ENCODE results near the gene FCMR.
"Not testable (repeated sequence)": the region's sequence is repeated elsewhere in the genome, so short reads cannot be mapped to it uniquely, and the experiment has no call there.

FCMR gene

GRCh38 chr1:206860165-206860564 lies 61.6 kb downstream of the FCMR start:
- no peak for DNase-seq (ENCODE audit: extremely low read depth, low read depth)
- no peak for TF ChIP-seq CTCF (IDR thresholded peaks at IDR 0.05; ENCODE audit: low read depth, low read length)

GRCh38 chr1:206859082-206859521 lies 62.6 kb downstream of the FCMR start:
- no peak for TF ChIP-seq CTCF (IDR thresholded peaks at IDR 0.05; ENCODE audit: low read depth, low read length)
- no peak for DNase-seq (ENCODE audit: extremely low read depth, low read depth)

GRCh38 chr1:206856674-206857464 lies 64.9 kb downstream of the FCMR start:
- no peak for DNase-seq (ENCODE audit: extremely low read depth, low read depth)

GRCh38 chr1:206855859-206856258 lies 65.9 kb downstream of the FCMR start:
- no peak for DNase-seq (ENCODE audit: extremely low read depth, low read depth)

More at GRCh38 chr1:206856674-206857464, 64.9 kb downstream of the FCMR start:
- TF ChIP-seq CTCF (IDR thresholded peaks at IDR 0.05; ENCODE audit: low read depth, low read length) = peak; percentile 17

GRCh38 chr1:206854401-206855129 lies 67.2 kb downstream of the FCMR start:
- no peak for DNase-seq (ENCODE audit: extremely low read depth, low read depth)
- TF ChIP-seq CTCF (IDR thresholded peaks at IDR 0.05; ENCODE audit: low read depth, low read length) = no peak

More at GRCh38 chr1:206855859-206856258, 65.9 kb downstream of the FCMR start:
- no peak for TF ChIP-seq CTCF (IDR thresholded peaks at IDR 0.05; ENCODE audit: low read depth, low read length)

- DNase-seq (ENCODE audit: extremely low read depth, low read depth) = not testable (repeated sequence)
These were observed 68.0 kb downstream of the FCMR start for GRCh38 chr1:206853696-206854095.

Measured in AG09319 (cell line).